HG03045 (cell line): ENCODE results near the gene IFIT2.
"Not testable (repeated sequence)": the region's sequence is repeated elsewhere in the genome, so short reads cannot be mapped to it uniquely, and the experiment has no call there.

Experiments used
- ATAC-seq: cut with Tn5 transposase; IDR thresholded peaks from one replicate; pipeline ENCODE4 v1.9.1; 2021; ENCODE audit warnings: mild to moderate bottlenecking, moderate library complexity; ENCODE audit not compliant: unreplicated experiment

Gene IFIT2

DNA sequence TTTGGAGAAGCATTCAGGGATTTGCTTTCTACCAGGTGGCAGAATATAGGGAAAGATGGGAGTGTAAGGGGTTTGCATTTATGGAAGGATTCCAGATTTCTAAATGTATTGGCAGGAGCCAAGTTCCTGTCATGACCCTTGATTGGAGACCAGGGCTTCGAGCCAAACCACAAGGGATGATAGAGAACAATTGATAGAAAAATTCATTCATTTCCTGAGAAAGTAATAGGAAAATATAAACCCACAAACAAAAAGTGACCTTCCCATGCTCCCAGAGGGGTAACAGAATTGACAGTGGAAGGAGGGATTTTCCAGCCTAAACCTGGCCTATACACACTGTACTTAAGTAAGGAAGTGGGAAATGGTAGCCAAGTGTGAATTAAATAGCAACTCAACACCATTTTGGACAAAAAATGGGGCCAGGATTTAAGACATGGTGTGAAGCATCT is 22.4 kb upstream of the IFIT2 start:
- no peak for ATAC-seq

DNA sequence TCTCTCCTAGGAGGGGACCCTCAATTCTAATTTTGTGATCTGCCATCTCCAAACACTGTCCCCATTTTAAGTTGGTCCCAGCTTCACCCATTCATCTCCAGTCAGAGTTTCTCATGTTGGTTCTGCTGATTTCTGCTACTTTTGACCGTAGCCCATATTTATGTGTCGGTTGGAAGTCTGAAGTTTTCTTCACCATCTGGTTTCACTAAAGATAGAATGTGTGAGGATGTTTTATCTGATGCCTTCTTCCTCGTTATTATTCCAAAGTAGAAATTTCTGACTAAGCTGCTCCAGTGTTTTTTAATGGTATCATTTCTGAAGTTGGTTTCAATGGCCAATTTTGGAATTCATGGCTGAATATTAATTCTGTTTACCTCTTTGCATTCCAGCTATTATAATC is 21.3 kb upstream of the IFIT2 start:
- ATAC-seq, result no peak

DNA sequence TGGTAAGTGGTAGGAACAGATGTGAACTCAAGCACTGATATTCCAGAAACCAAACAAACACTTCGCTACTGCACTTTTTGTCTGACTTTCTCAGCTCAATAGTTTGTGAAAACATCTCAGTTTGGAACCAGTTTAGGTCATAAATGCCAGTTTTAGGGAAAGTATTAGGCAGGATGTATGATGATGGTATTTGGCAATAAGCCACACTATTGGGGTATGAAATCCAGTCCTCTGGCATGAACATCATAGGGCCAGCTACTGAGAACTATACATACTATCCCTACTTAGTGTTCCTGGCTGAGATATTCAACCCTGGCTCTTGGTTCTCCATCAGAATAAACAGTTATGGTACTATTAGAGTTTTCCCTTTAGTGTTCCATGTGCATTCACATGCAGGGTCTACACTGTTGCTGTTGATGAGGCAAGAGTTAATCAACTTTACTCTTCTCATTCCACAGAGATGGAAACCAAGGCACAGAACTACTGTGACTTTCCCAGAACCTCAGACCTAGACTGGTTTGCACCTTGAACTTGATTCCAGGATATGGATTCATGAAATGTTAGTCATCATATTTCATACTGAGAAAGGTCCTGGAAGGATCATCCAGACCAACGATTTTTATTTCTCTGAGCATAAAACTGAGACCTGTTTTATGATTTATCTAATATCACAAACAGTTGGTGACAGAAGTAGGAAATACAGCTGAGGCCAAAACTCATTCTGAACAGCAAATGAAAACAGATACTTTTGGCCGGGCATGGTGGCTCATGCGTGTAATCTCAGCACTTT is 20.0 kb upstream of the IFIT2 start:
- no peak for ATAC-seq

DNA sequence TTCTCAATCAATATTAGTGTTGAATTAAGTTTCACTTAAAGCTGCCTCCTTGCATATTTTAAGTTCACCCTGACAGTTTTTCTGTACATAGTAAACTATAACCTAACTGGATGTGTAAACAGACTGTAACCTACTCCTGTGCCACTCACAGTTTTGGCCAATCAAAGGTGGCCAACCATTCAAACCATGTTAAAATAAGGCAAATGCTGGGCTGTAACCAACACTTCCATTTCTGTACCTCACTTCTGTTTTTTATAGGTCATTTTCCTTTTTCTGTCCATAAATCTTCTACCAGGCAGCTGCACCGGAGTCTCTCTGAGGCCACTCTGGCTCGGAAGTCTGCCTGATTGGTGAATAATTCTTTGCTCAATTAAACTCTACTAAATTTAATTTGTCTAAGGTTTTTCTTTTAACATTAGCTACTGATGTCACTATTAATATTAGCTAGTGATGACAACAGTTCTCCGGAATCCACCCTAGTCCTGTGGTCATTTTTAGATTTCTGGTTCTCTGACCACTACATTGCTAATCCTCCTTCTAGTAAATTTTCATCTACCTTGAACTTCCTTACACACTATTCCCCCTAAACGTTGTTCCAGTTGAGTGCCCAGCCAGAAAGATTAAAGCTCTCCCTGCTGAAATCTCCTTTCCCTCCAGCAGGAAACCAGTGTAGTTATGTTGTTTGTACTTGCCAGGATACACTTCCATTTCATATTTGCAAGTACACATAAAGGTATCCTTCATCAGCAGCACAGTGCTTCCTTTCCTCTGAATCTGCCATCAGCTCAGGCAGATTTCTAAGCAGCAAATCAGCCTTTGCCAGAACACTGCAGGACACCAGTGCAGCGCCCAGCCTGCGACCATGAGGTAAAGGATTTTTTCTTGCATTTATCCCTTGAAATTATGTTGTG is 18.6 kb upstream of the IFIT2 start:
- ATAC-seq, result no peak

DNA sequence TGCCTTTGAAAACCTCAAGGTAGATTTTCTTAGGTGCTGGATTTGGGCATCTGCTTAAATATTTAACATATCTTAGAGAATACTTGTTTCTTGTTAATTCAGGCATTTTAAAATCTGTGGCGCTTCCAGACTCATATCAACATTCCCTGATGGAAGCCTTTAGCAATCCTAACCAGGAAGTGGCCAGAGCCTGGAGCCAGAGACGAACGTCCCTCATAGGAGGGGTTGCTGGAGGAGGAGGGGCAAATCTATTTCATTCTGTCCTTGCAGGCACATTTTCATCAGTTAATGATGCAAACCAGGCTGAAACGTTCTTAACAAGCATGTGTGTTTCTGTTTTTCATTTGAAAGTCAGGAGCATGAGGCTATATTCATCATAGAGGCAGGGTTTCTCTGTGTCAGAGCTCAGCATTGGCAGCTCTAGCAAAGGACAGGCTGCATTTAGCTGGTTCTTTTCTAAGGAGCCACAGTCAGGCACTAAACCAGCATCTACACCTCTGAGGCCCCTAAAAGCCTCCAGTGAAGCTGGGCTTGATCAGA is 17.8 kb upstream of the IFIT2 start:
- no peak for ATAC-seq

DNA sequence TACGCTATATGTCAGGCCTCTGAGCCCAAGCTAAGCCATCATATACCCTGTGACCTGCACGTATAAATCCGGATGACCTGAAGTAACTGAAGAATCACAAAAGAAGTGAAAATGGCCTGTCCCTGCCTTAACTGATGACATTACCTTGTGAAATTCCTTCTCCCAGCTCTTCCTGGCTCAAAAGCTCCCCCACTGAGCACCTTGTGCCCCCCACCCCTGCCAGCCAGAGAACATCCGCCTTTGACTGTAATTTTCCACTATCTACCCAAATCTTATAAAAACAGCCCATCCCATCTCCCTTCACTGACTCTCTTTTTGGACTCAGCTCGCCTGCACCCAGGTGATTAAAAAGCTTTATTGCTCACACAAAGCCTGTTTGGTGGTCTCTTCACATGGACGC is 17.1 kb upstream of the IFIT2 start:
- not testable (repeated sequence) for ATAC-seq

DNA sequence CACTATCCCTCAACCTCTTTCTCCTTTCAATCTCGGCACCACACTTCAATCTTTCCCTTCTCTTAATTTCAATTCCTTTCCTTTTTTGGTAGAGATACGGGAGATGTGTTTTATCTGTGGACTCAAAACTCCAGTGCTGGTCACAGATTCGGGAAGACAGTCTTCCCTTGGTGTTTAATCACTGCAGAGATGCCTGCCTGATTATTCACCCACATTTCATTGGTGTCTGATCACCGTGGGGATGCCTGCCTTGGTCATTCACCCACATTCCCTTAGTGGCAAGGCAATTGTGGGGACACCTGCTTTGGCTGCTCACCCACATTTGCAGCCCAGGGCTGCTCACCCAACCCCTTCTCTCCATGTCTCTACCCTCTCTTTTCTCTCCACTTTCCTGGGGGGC is 16.5 kb upstream of the IFIT2 start:
- not testable (repeated sequence) for ATAC-seq

DNA sequence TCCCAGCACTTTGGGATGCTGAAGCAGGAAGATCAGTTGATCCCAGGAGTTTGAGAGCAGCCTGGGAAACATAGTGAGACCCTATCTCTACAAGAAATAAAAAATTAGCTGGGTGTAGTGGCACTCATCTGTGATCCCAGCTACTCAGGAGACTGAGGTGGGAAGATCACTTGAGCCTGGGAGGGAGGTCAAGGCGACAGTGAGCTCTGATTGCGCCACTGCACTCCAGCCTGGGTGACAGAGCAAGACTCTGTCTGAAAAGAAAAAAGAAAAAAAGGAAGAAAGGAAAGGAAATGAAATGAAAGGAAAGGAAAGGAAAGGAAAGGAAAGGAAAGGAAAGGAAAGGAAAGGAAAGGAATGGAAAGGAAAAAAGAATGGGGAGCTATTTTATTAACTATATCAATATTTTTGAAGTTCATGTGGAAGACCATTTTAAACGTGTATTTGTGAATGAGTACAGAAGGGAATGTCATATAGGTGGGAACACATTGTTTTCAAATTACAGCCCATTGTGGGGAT is 7.1 kb upstream of the IFIT2 start:
- ATAC-seq, result no peak

DNA sequence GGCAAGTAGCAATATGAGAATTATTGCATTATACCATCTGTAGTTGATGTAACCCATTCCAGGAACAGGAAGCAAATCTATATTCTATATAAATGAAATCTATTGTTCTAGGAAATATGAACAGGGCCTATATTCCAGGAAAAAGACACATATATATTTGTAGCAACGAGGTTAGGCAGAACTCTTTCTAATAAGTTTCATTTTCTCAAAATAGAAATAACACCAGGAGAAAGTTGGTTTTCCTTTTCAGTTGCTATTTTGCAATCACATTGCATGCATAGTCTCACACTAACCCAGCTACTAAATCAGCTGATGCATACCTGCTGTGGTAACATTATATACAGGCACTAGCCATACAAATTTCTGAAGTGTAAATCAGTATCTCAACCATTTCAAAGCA is 6.2 kb upstream of the IFIT2 start:
- no peak for ATAC-seq

DNA sequence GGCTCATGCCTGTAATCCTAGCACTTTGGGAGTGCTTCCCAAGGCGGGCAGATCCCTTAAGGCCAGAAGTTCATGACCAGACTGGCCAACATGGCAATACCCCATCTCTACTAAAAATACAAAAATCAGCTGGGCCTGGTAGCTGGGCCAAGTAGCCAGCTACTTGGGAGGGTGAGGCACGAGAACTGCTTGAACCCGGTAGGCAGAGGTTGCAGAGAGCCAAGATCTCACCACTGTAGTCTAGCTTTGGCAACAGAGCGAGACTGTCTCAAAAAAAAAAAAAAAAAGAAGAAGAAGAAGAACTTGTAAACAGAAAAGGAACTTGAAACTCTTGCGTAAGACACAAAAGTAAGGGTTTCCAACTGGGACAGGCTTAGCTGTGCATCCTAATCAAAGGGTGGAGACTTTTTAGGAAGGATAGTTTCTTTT is 5.6 kb upstream of the IFIT2 start:
- ATAC-seq, result no peak

DNA sequence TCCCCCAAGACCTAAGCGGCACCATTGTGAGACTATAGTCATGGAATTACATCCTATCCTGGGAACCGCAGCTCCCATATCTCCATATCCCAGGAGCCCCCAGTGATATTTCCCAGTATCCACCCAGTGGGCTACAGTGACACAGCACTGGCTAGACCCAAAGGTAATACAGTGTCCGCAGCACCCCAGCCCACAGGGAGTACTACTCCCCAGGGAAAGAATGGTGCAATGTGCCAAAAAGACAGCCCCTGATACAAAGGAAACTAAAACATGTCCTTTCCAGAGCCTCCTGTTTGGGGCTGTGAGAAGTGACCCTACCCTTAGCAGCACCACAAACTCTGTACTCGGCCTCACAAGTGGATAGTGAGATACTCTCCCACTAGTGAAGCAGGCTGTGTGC is 4.5 kb upstream of the IFIT2 start:
- no peak for ATAC-seq

DNA sequence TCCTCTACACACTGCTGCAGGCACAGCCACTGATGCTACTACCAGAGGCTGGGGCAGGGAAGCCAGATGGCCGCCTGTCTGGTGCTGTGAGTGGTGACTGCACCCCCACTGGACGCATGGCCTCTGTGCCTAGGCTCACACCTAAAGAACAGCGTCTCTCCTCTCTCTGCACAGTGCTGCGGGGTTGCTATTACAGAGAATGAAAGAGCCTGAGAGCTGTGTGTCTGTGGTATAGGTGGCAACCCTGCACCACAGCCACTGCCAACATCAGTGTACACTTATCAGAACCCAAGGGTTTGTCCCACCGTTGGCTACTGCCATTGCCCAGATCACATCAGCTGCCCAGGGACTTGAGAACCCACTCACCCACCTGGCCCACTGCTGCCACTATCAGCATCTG is 4.1 kb upstream of the IFIT2 start:
- ATAC-seq, result no peak

DNA sequence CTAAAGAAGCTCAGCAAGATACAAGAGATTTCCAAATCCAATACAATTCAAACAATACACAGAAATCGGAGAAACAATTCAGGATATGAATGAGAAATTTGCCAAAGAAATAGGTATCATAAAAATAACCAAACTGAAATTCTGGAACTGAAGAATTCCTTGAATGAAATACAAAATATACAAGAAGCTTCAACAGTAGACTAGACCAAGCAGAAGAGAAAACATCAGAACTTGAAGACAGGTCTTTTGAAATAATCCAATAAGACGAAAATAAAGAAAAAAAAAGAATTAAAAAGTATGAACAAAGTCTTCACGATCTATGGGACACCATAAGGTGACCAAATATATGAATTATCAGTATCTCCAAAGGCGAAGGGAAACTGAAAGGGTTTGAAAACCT is 2.8 kb upstream of the IFIT2 start:
- ATAC-seq, result no peak

DNA sequence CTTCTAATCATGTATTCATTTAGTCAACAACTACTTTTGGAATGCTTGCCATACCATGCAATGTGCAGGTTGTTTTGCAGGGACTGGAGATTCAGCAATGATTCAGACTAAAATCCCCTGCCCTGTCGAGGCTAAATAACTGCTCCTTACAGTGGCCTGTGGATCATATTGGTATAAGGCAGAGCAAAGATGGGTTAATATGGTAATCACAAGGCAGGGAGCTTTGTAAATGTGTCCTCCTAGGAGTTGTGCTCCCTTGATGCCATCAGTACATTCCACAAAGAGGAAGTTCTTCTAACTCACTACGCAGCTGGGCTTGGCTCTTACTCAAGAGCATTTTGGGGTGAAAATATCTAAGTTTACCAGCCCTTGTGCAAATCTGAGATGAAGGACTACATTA is 614 bp upstream of the IFIT2 start:
- ATAC-seq, result peak; percentile 42

DNA sequence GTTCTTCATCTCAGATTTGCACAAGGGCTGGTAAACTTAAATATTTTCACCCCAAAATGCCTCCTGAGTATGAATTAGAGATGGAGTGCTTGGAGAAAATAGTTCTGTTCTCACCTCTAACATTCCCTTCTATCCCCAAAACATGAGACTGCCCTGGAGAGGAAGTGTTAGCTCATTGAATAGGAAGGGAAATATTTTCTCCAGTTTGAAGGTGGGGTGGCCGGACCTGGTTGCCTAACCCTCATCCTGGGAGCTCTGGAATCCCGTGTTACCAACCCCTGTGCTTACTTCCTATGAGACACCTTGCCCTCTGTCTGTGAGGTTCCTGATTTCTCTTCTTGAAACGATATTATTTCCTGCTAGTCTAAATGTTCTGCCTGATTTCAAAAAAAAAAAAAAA is 779 bp downstream of the IFIT2 start:
- no peak for ATAC-seq

DNA sequence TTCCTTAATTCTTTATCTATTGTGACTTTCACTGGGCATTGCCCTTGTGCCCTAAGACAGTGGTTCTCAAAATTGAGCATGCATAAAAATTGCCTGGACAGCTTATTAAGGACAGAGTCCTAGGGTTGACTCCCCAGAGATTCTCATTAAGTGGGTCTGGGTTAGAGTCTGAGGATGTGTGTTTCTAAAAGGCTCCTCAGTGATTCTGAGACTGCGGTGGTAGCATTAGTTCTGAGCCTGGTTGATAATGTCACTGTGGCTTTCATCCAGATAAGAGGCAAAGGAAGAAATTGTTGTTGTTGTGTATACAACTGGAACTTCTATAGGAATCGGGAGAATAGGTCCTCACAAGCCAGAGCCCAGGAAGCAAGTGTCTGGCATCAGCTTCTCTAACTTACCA is 1.3 kb downstream of the IFIT2 start:
- ATAC-seq, result no peak

DNA sequence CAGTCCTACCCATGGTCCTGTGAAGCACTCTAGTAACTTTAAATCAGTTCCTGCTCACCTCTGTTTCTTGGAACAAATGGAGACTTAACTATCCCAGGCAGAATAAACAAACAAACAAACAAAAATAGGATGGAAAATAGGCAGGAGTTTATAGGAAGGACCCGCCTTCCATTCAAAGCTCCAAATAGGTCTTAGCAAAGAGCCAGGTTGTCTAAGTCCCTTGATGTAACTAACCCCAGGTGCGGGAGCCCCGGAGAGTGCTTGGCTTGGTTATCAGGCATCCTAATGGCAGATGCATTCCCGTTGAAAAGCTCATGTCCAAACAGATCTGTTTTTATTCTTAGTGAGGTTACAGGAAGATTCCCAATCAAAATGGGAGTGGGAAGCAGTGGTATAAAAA is 2.2 kb downstream of the IFIT2 start:
- no peak for ATAC-seq

DNA sequence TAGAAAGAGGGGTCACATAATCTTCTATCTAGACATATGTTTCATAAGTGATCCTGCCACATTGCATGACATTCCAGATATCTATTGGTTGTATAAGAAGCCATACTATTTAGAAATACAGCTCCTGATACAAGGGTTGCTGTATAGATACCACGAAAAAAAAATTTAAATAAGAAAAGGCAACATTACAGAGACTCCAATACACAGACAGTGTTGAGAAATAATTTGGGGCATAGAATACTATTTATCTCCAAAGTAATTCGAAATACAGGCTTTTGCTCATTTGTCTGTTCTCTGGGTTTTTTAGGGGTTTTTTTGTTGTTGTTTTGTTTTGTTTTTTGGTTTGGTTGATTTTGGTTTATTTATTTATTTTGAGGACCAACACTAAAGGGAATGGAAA is 2.6 kb downstream of the IFIT2 start:
- no peak for ATAC-seq

DNA sequence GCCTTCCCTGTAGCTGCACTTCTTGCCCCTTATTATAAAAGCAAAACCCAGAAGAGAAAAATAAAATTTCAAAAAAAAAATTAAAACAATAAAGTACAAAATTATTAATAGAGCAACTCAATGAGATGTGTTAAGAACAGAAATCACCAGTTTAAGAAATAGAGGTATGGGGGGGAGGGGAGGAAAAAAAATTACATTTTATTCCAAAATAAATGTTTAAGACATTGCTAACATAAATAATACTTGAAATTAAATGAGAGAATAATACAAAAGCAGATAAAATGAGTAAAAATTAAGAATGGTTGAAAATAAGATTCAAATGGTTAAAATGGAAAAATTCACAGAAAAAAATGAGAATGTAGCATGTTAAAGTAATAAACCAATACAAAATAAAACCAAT is 3.1 kb downstream of the IFIT2 start:
- ATAC-seq, result no peak

DNA sequence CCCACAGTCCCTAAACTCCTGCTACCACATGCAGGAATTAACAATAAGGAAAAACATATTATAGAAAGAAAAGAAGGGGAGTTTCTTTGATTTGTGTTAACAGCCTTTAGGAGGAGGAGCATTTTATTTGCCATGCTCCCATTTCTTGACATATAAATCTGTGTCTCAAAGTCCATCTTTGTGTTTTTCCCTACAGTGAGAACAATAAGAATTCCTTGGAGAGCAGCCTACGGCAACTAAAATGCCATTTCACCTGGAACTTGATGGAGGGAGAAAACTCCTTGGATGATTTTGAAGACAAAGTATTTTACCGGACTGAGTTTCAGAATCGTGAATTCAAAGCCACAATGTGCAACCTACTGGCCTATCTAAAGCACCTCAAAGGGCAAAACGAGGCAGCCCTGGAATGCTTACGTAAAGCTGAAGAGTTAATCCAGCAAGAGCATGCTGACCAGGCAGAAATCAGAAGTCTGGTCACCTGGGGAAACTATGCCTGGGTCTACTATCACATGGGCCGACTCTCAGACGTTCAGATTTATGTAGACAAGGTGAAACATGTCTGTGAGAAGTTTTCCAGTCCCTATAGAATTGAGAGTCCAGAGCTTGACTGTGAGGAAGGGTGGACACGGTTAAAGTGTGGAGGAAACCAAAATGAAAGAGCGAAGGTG is 4.1 kb downstream of the IFIT2 start:
- ATAC-seq, result no peak
